HG03439 (cell line): Measurements from ENCODE around the gene ITPRIPL2.

Experiments used
- ATAC-seq: cut with Tn5 transposase; IDR thresholded peaks from one replicate; pipeline ENCODE4 v1.9.1; 2021; ENCODE audit warnings: mild to moderate bottlenecking, moderate library complexity; ENCODE audit not compliant: unreplicated experiment

The ITPRIPL2 gene

GRCh38 chr16:19093631-19094541, 19.9 kb upstream of the ITPRIPL2 start:
- ATAC-seq: no peak

- ATAC-seq: no peak
Observed at GRCh38 chr16:19094542-19095365, 19.0 kb upstream of the ITPRIPL2 start.

GRCh38 chr16:19095654-19096053, 18.1 kb upstream of the ITPRIPL2 start:
- no peak for ATAC-seq

- no peak for ATAC-seq
Observed at GRCh38 chr16:19098173-19098572, 15.6 kb upstream of the ITPRIPL2 start.

GRCh38 chr16:19102187-19102872, 11.4 kb upstream of the ITPRIPL2 start:
- no peak for ATAC-seq

- no peak for ATAC-seq
Observed at GRCh38 chr16:19104607-19105006, 9.2 kb upstream of the ITPRIPL2 start.

GRCh38 chr16:19105131-19105530, 8.6 kb upstream of the ITPRIPL2 start:
- ATAC-seq: no peak

- ATAC-seq: no peak
Observed at GRCh38 chr16:19105891-19106624, 7.7 kb upstream of the ITPRIPL2 start.

- ATAC-seq: no peak
Observed at GRCh38 chr16:19106625-19107020, 7.1 kb upstream of the ITPRIPL2 start.

- no peak for ATAC-seq
Observed at GRCh38 chr16:19108409-19109287, 5.1 kb upstream of the ITPRIPL2 start.

GRCh38 chr16:19109288-19109664, 4.5 kb upstream of the ITPRIPL2 start:
- ATAC-seq: no peak

- no peak for ATAC-seq
Observed at GRCh38 chr16:19110537-19111360, 3.0 kb upstream of the ITPRIPL2 start.

- ATAC-seq: no peak
Observed at GRCh38 chr16:19112099-19112407, 1.7 kb upstream of the ITPRIPL2 start.

GRCh38 chr16:19114359-19115147, 789 bp downstream of the ITPRIPL2 start:
- ATAC-seq: no peak

GRCh38 chr16:19115148-19116021, 1.6 kb downstream of the ITPRIPL2 start:
- ATAC-seq: no peak

GRCh38 chr16:19116711-19117449, 3.1 kb downstream of the ITPRIPL2 start:
- no peak for ATAC-seq
